GM21447 (cell line): Measurements from ENCODE around the gene SUFU.
A peak's percentile ranks its signal among the peaks of the same experiment; 100 is the strongest.

Source experiments
- ATAC-seq: cut with Tn5 transposase; IDR thresholded peaks from one replicate; pipeline ENCODE4 v1.9.1; 2021; ENCODE audit not compliant: unreplicated experiment

SUFU gene

DNA sequence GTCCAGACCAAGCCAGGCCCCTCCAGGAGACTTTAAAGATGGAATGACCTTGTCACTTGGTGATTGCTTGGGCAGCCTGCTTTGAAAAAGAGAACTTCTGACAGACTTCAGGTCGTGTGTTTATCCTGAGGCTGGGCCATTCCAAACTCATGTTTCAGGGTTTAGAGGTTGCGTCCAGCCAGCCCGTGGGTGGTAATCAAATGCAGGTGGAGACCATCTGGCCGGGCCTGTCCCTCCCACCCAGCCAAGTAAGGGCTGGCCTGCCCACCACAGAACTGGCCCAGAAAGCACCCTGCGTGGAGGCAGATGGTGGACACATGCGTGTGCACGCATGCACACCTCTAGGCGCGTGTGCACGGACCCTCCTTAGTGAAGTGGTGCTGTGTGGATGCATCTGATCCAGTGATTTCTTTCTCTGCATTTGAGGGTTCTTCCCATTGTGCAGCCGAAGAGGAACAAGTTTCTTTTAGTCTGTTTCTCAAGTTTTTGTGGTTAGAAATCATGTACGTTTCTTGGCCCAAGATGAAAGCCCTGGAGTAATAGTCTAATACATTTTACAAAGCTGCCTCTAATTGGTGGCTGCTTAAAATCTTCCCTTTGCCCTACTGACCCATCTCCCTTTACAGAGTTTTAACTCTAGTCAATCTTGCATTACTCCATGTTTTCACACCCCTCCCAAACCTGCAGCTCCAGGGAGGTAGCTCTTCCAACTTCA lies 43.0 kb downstream of the SUFU start:
- ATAC-seq: no peak

GRCh38 chr10:102549549-102549948 lies 45.8 kb downstream of the SUFU start:
- no peak for ATAC-seq

DNA sequence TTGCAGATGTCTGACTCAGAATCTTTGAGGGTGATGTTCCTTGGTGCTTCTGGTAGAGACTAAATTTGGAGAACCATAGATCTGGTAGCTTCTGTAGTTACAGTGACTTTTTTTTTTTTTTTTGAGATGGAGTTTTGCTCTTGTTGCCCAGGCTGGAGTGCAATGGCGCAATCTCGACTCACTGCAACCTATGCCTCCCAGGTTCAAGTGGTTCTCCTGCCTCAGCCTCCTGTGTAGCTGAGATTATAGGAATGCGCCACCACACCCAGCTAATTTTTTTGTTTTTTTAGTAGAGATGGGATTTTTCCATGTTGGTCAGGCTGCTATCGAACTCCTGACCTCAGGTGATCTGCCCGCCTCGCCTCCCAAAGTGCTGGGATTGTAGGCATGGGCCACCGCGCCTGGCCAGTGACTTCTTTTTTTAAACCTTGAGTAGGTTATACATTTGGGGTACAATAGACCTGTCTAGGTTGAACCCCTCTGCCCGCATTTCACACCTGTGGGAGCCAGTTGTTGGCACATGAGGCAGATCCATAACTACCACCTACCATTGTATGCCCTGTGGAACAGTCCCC lies 47.0 kb downstream of the SUFU start:
- no peak for ATAC-seq

GRCh38 chr10:102552533-102552932 lies 48.8 kb downstream of the SUFU start:
- ATAC-seq: no peak

DNA sequence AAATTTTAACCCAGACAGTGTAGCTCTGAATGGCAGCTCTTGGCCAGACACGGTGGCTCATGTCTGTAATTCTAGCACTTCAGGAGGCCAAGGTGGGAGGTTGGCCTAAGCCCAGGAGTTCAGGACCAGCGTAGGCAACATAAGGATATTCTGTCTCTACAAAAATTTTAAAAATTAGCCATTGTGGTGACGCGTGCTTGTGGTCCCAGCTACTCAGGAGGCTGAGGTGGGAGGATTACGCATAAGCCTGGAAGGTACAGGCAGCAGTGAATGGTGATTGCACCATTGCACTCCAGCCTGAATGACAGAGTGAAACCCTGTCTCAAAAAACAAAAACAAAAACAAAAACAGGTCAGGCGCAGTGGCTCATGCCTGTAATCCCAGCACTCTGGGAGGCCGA lies 50.0 kb downstream of the SUFU start:
- no peak for ATAC-seq

GRCh38 chr10:102554531-102554930 lies 50.8 kb downstream of the SUFU start:
- ATAC-seq: no peak

GRCh38 chr10:102555781-102556328 lies 52.1 kb downstream of the SUFU start:
- ATAC-seq: no peak

- no peak for ATAC-seq
Measured at GRCh38 chr10:102557569-102557968, 53.8 kb downstream of the SUFU start.

- ATAC-seq: no peak
Measured at GRCh38 chr10:102559764-102560163, 56.0 kb downstream of the SUFU start.

DNA sequence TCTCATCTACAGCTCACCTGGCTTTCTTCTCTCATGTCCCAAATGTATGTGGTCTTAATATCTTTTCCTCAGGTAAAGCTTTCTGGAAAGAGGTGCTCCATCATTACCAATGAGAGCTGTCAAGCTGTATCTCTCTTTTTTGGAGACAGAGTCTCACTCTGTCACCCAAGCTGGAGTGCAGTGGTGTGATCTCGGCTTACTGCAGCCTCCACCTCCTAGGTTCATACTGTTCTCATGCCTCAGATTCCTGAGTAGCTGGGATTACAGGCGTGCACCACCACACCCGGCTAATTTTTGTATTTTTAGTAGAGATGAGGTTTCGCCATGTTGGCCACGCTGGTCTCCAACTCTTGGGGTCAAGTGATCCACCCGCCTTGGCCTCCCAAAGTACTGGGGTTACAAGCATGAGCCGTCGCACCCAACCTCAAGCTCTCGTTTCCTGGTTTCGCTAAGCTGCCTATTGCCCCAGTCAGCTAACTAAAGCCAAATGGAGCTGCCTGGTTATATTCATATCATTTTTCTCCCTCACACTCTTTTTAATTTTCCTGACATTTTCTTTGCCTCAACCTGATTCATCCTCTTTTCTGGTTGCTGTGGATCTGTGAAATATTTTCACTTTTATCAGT lies 60.5 kb downstream of the SUFU start:
- no peak for ATAC-seq

DNA sequence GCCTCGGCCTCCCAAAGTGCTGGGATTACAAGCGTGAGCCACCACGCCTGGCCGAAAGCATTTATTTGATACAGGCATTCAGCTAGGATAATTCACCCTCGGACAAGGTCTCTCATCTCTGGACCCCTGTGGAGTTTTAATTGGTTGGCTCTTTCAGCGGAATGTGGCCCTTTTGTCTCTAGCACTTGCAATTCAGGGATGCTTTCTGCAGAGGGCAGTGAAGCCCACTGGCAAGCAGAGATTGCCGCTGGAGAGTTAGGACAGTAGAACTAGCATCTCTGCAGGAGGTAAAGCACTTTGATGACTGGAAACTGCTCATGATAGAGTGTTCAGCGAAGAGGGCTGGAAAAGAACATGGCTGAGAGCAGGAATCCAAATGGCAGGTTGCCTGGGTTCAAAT lies 62.0 kb downstream of the SUFU start:
- no peak for ATAC-seq

GRCh38 chr10:102578782-102579181 lies 75.0 kb downstream of the SUFU start:
- ATAC-seq: no peak

DNA sequence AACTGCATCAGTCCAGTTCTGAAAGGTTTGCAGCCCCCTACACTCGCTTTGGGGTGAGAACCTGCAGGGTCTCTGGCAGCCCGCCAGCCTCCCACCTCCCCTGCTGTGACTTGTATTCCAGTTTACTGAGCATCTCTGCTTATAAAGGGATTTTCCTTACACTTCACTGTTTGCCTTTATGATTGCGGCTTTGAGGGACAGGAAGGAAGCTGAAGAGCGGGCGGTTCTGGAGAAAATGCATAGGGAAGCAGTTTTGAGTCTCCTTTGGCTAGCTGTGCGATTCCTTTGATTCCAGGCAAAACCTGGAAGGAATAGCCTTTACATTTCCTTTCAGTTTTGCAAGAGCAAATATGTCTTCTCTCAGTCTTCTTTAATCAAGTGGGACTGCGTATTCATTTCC lies 75.6 kb downstream of the SUFU start:
- no peak for ATAC-seq

- ATAC-seq: no peak
Measured at GRCh38 chr10:102580230-102580629, 76.5 kb downstream of the SUFU start.

DNA sequence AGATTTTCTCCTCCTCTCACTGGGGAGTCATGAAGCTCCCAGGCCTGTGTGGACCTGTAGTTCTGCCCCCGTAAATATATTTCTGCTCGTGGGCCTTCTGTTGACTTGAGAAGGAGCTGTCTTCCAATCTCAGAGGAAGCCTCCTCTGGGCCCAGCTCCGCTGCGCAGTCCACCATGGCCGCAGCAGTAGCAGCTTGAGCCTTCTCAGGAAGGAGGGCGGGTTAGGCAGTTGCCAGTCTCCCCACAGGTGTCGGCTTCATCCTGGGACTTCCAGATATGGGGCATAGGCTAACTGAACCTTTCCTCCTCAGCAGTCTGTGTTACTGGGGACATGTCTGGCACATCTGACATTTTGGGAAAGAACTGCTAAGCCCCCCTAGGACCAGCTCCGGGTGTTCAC lies 77.6 kb downstream of the SUFU start:
- ATAC-seq: no peak

DNA sequence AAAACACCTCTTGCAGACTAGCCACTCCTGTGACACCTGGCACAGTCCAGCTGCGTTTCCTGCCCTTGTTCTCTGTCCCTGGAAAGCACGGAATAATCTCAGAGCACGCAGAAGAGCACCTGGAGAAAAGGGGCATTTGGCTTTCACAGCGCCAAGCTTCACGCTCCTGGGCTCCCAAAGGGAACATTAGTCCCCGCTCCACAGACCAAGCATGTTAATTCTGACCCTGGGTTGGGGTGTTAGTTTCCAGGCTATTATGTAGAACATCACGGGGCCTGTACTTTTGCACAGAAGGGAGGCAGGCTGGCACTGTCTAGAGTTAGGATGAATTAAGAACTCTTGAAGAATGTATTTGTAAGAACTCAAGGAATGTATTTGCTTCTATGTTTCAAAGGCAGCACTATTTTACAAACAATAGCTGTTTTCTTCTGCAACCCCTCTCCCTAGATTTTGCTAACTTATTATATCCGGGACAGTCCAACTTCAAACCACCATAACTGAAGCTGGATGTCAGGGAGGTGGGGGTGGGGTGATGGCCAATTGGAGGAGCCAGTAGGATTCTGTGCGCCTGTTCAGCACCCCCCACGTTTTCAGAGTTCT lies 78.3 kb downstream of the SUFU start:
- ATAC-seq: no peak

DNA sequence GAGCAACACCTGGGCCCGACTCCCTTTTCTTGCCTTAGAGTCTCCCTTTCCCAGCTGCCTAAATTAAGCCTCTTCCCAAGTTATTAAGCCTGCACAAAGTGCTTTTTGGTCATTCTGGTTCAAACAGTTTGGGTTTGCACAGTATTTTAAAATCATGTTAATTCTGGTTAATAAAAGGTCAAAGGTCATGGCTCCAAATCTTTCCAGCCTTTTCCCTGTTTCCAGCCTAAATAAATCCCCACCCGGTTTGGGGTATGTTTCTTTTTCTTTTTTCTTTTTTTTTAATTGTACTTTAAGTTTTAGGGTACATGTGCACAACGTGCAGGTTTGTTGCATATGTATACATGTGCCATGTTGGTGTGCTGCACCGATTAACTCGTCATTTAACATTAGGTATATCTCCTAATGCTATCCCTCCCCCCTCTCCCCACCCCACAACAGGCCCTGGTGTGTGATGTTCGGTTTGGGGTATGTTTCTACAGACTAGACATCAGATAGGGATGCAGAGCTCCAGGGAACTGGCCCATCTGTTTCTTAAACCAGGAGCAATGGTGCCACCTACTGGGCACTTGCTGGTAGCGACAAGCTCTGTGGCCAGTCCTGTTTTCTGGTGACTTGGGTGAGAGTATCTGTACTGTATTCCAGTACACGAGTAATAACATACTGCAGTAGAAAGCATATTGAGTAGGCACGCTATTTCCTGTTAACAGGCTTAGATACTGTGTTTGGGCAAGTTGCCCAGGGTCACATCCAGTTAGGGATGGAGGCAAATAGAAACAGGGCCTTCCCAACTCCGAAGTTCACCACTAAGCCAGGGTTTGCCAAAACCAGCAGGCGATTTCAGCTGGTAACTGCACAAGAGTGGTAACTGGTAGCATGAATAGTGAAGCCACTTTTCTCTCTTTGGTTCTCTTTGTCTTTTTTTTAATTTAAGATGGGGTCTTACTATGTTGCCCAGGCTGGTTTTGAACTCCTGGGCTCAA lies 80.0 kb downstream of the SUFU start:
- ATAC-seq: peak; percentile 86

- ATAC-seq: no peak
Measured at GRCh38 chr10:102585026-102585425, 81.3 kb downstream of the SUFU start.

- ATAC-seq: no peak
Measured at GRCh38 chr10:102586858-102587257, 83.1 kb downstream of the SUFU start.

GRCh38 chr10:102588875-102589274 lies 85.1 kb downstream of the SUFU start:
- no peak for ATAC-seq
